ENCODE results near the gene IGSF23.

DNA sequence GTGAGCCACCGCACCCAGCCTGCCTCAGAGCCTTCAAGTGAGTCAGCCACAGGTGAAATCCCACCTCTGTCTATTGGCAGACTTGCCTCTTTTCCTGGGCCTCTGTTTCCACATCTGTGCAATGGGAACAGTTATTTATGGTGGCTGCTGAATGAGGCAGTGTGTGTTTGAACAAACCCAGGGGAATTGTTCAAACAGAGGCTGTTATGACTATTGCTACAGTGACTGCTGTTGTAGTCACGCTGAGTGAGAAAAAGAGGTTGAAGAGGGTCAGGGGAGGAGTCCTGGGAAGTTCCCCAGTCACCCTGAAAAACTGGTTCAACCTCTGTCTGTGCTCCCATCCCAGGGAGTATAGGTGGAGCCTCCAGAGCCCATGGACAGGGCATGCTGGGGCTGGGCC, 58.0 kb downstream of the IGSF23 start, which contains the start of gene CEACAM19:
- TF ChIP-seq, protein P1, sequence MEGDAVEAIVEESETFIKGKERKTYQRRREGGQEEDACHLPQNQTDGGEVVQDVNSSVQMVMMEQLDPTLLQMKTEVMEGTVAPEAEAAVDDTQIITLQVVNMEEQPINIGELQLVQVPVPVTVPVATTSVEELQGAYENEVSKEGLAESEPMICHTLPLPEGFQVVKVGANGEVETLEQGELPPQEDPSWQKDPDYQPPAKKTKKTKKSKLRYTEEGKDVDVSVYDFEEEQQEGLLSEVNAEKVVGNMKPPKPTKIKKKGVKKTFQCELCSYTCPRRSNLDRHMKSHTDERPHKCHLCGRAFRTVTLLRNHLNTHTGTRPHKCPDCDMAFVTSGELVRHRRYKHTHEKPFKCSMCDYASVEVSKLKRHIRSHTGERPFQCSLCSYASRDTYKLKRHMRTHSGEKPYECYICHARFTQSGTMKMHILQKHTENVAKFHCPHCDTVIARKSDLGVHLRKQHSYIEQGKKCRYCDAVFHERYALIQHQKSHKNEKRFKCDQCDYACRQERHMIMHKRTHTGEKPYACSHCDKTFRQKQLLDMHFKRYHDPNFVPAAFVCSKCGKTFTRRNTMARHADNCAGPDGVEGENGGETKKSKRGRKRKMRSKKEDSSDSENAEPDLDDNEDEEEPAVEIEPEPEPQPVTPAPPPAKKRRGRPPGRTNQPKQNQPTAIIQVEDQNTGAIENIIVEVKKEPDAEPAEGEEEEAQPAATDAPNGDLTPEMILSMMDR (conservative IDR thresholded peaks at IDR 0.05; ENCODE audit: low read depth in 2 of 2) = no peak
- TF ChIP-seq EZH2 (IDR thresholded peaks at IDR 0.05; ENCODE audit: low read depth, unreplicated experiment) (no peak), POLR2AphosphoS5 (IDR thresholded peaks at IDR 0.05; ENCODE audit: low read depth) (no peak), STAT1 (IDR thresholded peaks at IDR 0.05; ENCODE audit: unreplicated experiment) (no peak), EZH2phosphoT487 (IDR thresholded peaks at IDR 0.05; ENCODE audit: unreplicated experiment) (no peak), ZNF331 (CRISPR knock-in tag; IDR thresholded peaks at IDR 0.05; ENCODE audit: low read depth) (no peak)
- TF ChIP-seq, protein P2, sequence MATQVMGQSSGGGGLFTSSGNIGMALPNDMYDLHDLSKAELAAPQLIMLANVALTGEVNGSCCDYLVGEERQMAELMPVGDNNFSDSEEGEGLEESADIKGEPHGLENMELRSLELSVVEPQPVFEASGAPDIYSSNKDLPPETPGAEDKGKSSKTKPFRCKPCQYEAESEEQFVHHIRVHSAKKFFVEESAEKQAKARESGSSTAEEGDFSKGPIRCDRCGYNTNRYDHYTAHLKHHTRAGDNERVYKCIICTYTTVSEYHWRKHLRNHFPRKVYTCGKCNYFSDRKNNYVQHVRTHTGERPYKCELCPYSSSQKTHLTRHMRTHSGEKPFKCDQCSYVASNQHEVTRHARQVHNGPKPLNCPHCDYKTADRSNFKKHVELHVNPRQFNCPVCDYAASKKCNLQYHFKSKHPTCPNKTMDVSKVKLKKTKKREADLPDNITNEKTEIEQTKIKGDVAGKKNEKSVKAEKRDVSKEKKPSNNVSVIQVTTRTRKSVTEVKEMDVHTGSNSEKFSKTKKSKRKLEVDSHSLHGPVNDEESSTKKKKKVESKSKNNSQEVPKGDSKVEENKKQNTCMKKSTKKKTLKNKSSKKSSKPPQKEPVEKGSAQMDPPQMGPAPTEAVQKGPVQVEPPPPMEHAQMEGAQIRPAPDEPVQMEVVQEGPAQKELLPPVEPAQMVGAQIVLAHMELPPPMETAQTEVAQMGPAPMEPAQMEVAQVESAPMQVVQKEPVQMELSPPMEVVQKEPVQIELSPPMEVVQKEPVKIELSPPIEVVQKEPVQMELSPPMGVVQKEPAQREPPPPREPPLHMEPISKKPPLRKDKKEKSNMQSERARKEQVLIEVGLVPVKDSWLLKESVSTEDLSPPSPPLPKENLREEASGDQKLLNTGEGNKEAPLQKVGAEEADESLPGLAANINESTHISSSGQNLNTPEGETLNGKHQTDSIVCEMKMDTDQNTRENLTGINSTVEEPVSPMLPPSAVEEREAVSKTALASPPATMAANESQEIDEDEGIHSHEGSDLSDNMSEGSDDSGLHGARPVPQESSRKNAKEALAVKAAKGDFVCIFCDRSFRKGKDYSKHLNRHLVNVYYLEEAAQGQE (IDR thresholded peaks at IDR 0.05; ENCODE audit: unreplicated experiment) = no peak

Data from GM23338 (cell line).